Prostate gland (tissue), 2 donors: ENCODE data around the gene NOC2L. TPM values are rescaled to one million over a fixed set of nuclear protein-coding genes. Genes with fewer than 3 reads are reported as not detected.

Experiments used
- DNase-seq: peaks from one replicate; pipeline ENCODE4 v3.0.0-alpha.2; 2019; ENCODE audit warnings: low spot score
- H3K27ac ChIP-seq, 2 donors: fragments of 200-600 bp; sonication (generic); 2 replicates each; pipeline ENCODE4 v1.5.1; 2017 to 2019
- H3K27me3 ChIP-seq: fragments of 200-600 bp; sonication (generic); replicated peaks from 2 replicates; pipeline ENCODE4 v1.5.1; 2019; ENCODE audit not compliant: insufficient read depth
- H3K36me3 ChIP-seq, 2 donors: fragments of 200-600 bp; sonication (generic); 1 replicate in 1 of 2; 2 replicates in 1 of 2; pipeline versions ENCODE4 v1.5.1 to v1.8.1; 2017 to 2019
- H3K4me1 ChIP-seq: fragments of 200-600 bp; sonication (generic); replicated peaks from 2 replicates; pipeline ENCODE4 v1.5.1; 2019
- H3K4me3 ChIP-seq, 2 donors: fragments of 200-600 bp; sonication (generic); 2 replicates each; pipeline ENCODE4 v1.5.1; 2017 to 2019
- H3K9me3 ChIP-seq: fragments of 200-600 bp; sonication (generic); 2 replicates; pipeline ENCODE4 v1.5.1; 2017
- POLR2A ChIP-seq: fragments of 450-650 bp; IDR thresholded peaks from one replicate; pipeline ENCODE4 v1.6.1; 2016; ENCODE audit warnings: antibody characterized with exemption, mild to moderate bottlenecking
- POLR2AphosphoS5 ChIP-seq: sonication (generic); formaldehyde crosslinking; IDR thresholded peaks from one replicate; pipeline ENCODE4 v1.6.1; 2017; ENCODE audit warnings: antibody characterized with exemption
- WGBS: methylation state at CpG from one replicate; pipeline ENCODE4 v1.1.5; 2018; 5-methylcytosine and 5-hydroxymethylcytosine counted together
- intact Hi-C: fragments of 100-400 bp; cut with DNase I; formaldehyde crosslinking; loops from one replicate; pipeline ENCODE4 v1.14.2; 2022
- total RNA-seq, 2 donors: library from RNA; depleted of rRNA; stranded (reverse); fragments of >200 nt; gene quantifications; one replicate each; pipeline ENCODE4 v1.1.0, GENCODE V29; 2016
- TF ChIP-seq, protein P1 (sequence below), 4 experiments: fragments of 200-600 bp in 2 of 4; fragments of 450-650 bp in 2 of 4; sonication (generic) in 2 of 4; IDR thresholded peaks; 1 replicate in 3 of 4; 2 replicates in 1 of 4; pipeline ENCODE4 v1.5.1; 2016 to 2019; ENCODE audit warnings: antibody characterized with exemption in 4 of 4, mild to moderate bottlenecking in 2 of 4, moderate library complexity in 2 of 4

The NOC2L gene
- total RNA-seq, 2 donors from 2014 or later = 43.2 to 65.5 TPM

DNA sequence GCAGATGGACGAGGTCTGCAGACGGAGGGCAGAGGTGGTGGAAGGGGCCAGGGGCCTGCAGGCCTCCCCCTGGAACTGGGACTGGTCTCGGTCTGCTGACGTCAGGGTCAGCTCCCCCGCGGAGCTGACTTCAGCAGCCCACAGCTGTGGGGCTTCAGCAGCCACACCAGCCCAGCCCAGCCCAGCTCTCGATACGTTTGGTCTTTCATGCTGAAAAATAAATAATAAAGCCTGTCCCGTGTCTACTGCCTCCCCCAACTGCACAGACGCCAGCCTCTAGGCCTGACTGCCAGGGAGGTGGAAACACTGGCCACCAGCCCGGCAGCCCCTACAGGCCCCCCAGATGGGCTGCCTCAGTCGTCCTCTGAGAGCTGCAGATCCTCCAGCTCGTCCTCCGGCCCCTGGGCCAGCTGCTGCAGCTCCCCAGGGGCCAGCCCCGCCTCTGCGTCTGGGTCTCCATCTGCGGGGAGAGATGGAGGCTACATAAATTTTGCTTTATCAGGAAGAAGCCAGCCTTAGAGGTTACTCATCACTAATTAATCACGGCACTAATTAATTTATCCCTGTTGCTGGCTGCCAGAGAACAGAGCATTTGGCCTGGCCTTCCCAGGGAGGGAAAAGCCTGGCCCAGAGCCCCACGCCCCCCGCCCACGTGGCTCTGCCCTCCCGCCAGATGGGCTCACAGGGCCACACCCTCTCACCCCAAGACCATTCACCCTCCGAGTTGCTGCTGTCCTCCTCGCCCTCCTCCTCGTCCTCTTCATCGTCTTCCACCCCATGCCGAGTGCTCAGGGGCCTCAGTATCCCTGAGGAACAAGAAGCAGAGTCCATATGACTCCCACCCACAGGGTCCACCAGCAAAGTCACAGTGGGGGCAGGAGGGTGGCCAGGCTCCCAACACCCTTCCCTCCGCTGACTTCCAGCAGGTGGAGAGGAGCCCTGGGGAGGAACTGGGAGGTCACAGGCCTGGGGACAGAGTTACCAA, 14.4 kb downstream of the NOC2L start:
- no peaks in the 10 kb centered on the region for H3K27me3 ChIP-seq
- no peak for DNase-seq
- intact Hi-C loops = no loop called here
- no peak for TF ChIP-seq POLR2A
- TF ChIP-seq POLR2AphosphoS5 = no peak
- TF ChIP-seq, protein P1, sequence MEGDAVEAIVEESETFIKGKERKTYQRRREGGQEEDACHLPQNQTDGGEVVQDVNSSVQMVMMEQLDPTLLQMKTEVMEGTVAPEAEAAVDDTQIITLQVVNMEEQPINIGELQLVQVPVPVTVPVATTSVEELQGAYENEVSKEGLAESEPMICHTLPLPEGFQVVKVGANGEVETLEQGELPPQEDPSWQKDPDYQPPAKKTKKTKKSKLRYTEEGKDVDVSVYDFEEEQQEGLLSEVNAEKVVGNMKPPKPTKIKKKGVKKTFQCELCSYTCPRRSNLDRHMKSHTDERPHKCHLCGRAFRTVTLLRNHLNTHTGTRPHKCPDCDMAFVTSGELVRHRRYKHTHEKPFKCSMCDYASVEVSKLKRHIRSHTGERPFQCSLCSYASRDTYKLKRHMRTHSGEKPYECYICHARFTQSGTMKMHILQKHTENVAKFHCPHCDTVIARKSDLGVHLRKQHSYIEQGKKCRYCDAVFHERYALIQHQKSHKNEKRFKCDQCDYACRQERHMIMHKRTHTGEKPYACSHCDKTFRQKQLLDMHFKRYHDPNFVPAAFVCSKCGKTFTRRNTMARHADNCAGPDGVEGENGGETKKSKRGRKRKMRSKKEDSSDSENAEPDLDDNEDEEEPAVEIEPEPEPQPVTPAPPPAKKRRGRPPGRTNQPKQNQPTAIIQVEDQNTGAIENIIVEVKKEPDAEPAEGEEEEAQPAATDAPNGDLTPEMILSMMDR (IDR thresholded peaks at IDR 0.05) = no peak
- H3K4me3 ChIP-seq = no peak overlapping the region
- H3K36me3 ChIP-seq = peaks cover 9 to 20% of the 10 kb centered on the region in 2 donors
- 60% methylated on average over 28 of the region's 28 CpGs for WGBS
- H3K9me3 ChIP-seq = no peaks in the 10 kb centered on the region
- peaks cover 18% of the 10 kb centered on the region for H3K4me1 ChIP-seq
- peak overlapping the region; percentile 5 to 17 for H3K27ac ChIP-seq

DNA sequence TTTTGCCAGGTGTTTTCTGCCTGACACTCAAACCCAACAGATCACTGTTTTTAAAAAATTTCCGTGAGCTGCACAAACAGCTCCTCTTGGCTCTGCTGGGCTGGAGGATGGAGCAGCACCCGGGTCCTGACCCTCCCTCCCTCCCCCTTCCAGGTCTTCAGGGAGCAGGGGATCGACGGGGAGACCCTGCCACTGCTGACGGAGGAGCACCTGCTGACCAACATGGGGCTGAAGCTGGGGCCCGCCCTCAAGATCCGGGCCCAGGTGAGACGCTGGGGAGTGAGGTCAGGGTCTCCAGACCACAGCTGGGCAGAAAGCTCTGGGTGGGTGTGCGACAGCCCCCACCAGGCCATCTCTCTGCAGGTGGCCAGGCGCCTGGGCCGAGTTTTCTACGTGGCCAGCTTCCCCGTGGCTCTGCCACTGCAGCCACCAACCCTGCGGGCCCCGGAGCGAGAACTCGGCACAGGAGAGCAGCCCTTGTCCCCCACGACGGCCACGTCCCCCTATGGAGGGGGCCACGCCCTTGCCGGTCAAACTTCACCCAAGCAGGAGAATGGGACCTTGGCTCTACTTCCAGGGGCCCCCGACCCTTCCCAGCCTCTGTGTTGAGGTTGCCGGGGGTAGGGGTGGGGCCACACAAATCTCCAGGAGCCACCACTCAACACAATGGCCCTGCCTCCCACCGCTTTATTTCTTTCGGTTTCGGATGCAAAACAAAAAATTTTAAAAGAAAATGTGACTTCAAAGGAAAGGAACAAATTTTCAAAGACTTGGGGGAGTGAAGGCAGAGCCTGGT, 15.3 kb downstream of the NOC2L start:
- WGBS = 74% methylated on average over 26 of the region's 27 CpGs
- Histone ChIP-seq H3K4me1 (peaks cover 18% of the 10 kb centered on the region), H3K9me3 (no peaks in the 10 kb centered on the region), H3K27ac (peak overlapping the region; percentile 5 to 17), H3K4me3 (no peak overlapping the region), H3K27me3 (no peaks in the 10 kb centered on the region), H3K36me3 (peaks cover 2 to 19% of the 10 kb centered on the region in 2 donors)
- TF ChIP-seq POLR2A = no peak
- TF ChIP-seq, protein P1 (IDR thresholded peaks at IDR 0.05) = no peak
- TF ChIP-seq POLR2AphosphoS5 = no peak
- intact Hi-C loops = no loop called here
- no peak for DNase-seq

DNA sequence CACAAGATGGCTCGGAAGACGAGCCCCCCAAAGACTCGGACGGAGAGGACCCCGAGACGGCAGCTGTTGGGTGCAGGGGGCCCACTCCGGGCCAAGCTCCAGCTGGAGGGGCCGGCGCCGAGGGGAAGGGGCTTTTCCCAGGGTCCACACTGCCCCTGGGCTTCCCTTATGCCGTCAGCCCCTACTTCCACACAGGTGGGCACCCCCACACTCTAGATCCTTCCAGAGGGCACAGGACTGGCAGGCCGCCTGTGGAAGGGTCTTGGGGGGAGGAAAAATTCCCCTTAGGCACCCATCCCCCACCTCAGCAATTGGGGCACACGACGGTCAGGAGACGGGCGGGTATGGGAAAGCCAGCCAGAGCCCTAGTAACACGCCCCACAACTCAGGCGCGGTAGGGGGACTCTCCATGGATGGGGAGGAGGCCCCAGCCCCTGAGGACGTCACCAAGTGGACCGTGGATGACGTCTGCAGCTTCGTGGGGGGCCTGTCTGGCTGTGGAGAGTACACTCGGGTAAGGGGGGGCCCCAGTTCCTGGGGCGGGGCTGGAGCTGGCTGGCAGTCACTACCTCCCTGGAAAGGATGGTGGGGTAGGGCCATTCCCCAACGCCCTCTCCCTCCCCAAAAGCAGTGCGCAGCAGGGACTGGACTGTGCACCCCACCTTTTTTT, 16.1 kb downstream of the NOC2L start:
- 16% methylated on average over 27 of the region's 27 CpGs for WGBS
- Histone ChIP-seq H3K4me3 (peak overlapping the region; percentile 21 to 31), H3K4me1 (peaks cover 18% of the 10 kb centered on the region), H3K27me3 (no peaks in the 10 kb centered on the region), H3K9me3 (no peaks in the 10 kb centered on the region), H3K27ac (peak overlapping the region; percentile 30 to 41), H3K36me3 (peaks cover 0 to 11% of the 10 kb centered on the region in 2 donors)
- intact Hi-C loops = no loop called here
- TF ChIP-seq, protein P1 (IDR thresholded peaks at IDR 0.05) = no peak
- TF ChIP-seq POLR2A (no peak), POLR2AphosphoS5 (no peak)
- no peak for DNase-seq

DNA sequence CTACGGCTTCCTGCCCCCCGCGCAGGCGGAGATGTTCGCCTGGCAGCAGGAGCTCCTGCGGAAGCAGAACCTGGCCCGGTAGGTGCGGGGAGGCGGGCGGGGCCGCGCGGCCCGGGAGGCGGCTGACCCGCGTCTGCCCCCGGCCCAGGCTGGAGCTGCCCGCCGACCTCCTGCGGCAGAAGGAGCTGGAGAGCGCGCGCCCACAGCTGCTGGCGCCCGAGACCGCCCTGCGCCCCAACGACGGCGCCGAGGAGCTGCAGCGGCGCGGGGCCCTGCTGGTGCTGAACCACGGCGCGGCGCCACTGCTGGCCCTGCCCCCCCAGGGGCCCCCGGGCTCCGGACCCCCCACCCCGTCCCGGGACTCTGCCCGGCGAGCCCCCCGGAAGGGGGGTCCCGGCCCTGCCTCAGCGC, 16.6 kb downstream of the NOC2L start:
- Histone ChIP-seq H3K27me3 (no peaks in the 10 kb centered on the region), H3K4me3 (peak overlapping the region; percentile 21 to 31), H3K27ac (peak overlapping the region; percentile 30 to 41), H3K36me3 (peaks cover 0 to 5% of the 10 kb centered on the region in 2 donors), H3K4me1 (peaks cover 18% of the 10 kb centered on the region), H3K9me3 (no peaks in the 10 kb centered on the region)
- no peak for TF ChIP-seq POLR2A
- TF ChIP-seq, protein P1 (IDR thresholded peaks at IDR 0.05) = no peak
- no peak for TF ChIP-seq POLR2AphosphoS5
- intact Hi-C loops = no loop called here
- DNase-seq = no peak
- WGBS = 0% methylated on average over 6 of the region's 48 CpGs
